Gastroesophageal sphincter (tissue), 3 donors: ENCODE data around the gene BMP4.

ENCODE experiments used
- POLR2A ChIP-seq, 2 donors: fragments of 450-650 bp; IDR thresholded peaks; one replicate each; pipeline ENCODE4 v1.6.1; 2017; ENCODE audit warnings: antibody characterized with exemption in 2 of 2, mild to moderate bottlenecking in 2 of 2, moderate library complexity in 1 of 2
- POLR2AphosphoS5 ChIP-seq: sonication (generic); formaldehyde crosslinking; IDR thresholded peaks from one replicate; pipeline ENCODE4 v1.6.1; 2017; ENCODE audit warnings: antibody characterized with exemption
- TF ChIP-seq, protein P1 (sequence below), 4 experiments: fragments of 200-600 bp in 2 of 4; fragments of 450-650 bp in 2 of 4; sonication (generic) in 1 of 4; IDR thresholded peaks; one replicate each; pipeline ENCODE4 v1.5.1; 2017 to 2019; ENCODE audit warnings: antibody characterized with exemption in 4 of 4, mild to moderate bottlenecking in 2 of 4, moderate library complexity in 2 of 4

- TF ChIP-seq POLR2A (IDR thresholded peaks at IDR 0.05), result no peak
- TF ChIP-seq, protein P1, sequence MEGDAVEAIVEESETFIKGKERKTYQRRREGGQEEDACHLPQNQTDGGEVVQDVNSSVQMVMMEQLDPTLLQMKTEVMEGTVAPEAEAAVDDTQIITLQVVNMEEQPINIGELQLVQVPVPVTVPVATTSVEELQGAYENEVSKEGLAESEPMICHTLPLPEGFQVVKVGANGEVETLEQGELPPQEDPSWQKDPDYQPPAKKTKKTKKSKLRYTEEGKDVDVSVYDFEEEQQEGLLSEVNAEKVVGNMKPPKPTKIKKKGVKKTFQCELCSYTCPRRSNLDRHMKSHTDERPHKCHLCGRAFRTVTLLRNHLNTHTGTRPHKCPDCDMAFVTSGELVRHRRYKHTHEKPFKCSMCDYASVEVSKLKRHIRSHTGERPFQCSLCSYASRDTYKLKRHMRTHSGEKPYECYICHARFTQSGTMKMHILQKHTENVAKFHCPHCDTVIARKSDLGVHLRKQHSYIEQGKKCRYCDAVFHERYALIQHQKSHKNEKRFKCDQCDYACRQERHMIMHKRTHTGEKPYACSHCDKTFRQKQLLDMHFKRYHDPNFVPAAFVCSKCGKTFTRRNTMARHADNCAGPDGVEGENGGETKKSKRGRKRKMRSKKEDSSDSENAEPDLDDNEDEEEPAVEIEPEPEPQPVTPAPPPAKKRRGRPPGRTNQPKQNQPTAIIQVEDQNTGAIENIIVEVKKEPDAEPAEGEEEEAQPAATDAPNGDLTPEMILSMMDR (IDR thresholded peaks at IDR 0.05), result no peak
- no peak for TF ChIP-seq POLR2AphosphoS5
Measured at GRCh38 chr14:53996041-53996440, 39.4 kb upstream of the BMP4 start.
